GM12891 (cell line): ENCODE results near the gene TNFRSF12A.

Experiments used
- DNase-seq: peaks from one replicate; pipeline ENCODE4 v3.0.0; 2011; ENCODE audit warnings: low spot score; ENCODE audit not compliant: insufficient read length
- FAIRE-seq: peaks from 2 replicates; lab custom pipeline; 2011; peaks lifted over from hg19 to GRCh38; lab: Jason Lieb, UNC
- PAX5 ChIP-seq: IDR thresholded peaks from 2 replicates; pipeline ENCODE4 v1.6.1; 2011; ENCODE audit warnings: low read length, moderate library complexity, mild to moderate bottlenecking; ENCODE audit not compliant: insufficient read depth, severe bottlenecking
- POLR2A ChIP-seq: IDR thresholded peaks from 2 replicates; pipeline ENCODE4 v1.6.1; 2011; ENCODE audit warnings: low read depth, low read length, control low read depth
- POLR2AphosphoS5 ChIP-seq: IDR thresholded peaks from 2 replicates; pipeline ENCODE4 v1.6.1; 2011; ENCODE audit warnings: low read depth, low read length, control low read depth
- POU2F2 ChIP-seq: IDR thresholded peaks from 2 replicates; pipeline ENCODE4 v1.6.1; 2011; ENCODE audit warnings: low read depth, mild to moderate bottlenecking, control low read depth, low read length, moderate library complexity
- SPI1 ChIP-seq: IDR thresholded peaks from 2 replicates; pipeline ENCODE4 v1.6.1; 2011; ENCODE audit warnings: low read depth, low read length, control low read depth
- TAF1 ChIP-seq: IDR thresholded peaks from 2 replicates; pipeline ENCODE4 v1.6.1; 2011; ENCODE audit warnings: low read depth, low read length, control low read depth

The TNFRSF12A gene

GRCh38 chr16:3015865-3016521, 4.2 kb upstream of the TNFRSF12A start:
- no peak for TF ChIP-seq POLR2A
- TF ChIP-seq POLR2AphosphoS5: no peak
- TF ChIP-seq POU2F2: no peak
- no peak for TF ChIP-seq TAF1
- no peak for FAIRE-seq
- no peak for DNase-seq

DNA sequence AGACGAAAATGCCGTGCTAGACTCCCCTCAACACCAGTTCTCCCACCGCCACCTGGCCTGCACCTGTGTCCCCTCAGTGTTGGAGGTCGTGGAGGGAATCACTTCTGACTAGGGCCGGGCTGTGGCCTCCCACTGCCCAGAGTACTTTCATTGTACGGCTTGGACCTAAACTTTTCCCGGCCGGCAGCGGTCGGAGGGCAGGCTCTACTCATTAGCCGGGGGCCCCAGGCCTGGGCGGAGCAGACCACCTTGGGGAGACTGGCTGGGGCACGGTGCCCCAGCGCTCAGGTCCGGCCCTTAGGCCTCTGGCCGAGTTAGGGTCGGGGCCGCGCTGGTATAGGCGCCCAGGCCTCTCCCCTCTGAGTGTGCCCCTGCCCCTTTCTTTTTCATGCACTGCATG, 2.8 kb upstream of the TNFRSF12A start:
- FAIRE-seq: no peak
- TF ChIP-seq POLR2A (no peak), SPI1 (no peak), POU2F2 (no peak), TAF1 (no peak), PAX5 (no peak), POLR2AphosphoS5 (no peak)

GRCh38 chr16:3017794-3018506, 2.2 kb upstream of the TNFRSF12A start, which contains the start of gene CLDN6:
CLDN6 (minus strand) TSS chr16:3018183; CDS start chr16:3016021, 2,162 bp downstream.
- FAIRE-seq (no peak), DNase-seq (no peak)
- TF ChIP-seq TAF1: no peak
- no peak for TF ChIP-seq PAX5
- no peak for TF ChIP-seq POLR2AphosphoS5
- TF ChIP-seq POLR2A: no peak
- TF ChIP-seq SPI1: no peak
- no peak for TF ChIP-seq POU2F2

More for the DNA sequence above, 2.8 kb upstream of the TNFRSF12A start:
- no peak for DNase-seq

DNA sequence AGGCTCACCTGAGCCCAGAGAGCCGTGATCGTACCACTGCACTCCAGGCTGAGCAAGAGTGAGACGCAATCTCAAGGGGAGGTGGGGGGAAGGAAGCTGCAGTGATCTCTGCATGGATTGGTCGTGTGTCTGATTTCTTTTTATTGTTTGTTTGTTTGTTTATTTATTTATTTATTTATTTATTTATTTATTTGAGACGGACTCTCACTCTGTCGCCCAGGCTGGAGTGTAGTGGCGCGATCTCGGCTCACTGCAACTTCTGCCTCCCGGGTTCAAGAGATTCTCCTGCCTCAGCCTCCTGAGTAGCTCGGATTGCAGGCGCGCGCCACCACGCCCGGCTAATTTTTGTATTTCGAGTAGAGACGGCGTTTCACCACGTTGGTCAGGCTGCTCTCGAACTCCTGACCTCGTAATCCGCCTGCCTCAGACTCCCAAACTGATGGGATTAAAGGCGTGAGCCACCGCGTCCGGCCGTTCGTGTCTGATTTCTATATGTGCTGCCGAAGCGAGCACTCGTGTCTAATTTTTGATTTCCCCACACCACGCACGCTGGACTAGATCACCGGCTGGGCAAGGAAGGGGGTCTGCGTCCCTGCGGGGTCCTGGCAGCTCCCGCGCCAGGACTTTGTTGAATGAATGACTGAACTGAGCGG, 448 bp upstream of the TNFRSF12A start:
- DNase-seq (no peak), FAIRE-seq (peak; percentile 89)
- TF ChIP-seq POU2F2 (no peak), TAF1 (no peak), POLR2AphosphoS5 (no peak), POLR2A (no peak), SPI1 (no peak), PAX5 (no peak)

- FAIRE-seq: peak; percentile 41
- TF ChIP-seq POLR2A: no peak
- no peak for TF ChIP-seq SPI1
- TF ChIP-seq PAX5: no peak
- no peak for TF ChIP-seq TAF1
- TF ChIP-seq POU2F2: no peak
- no peak for TF ChIP-seq POLR2AphosphoS5
- DNase-seq: no peak
Measured at GRCh38 chr16:3020604-3021448, 658 bp downstream of the TNFRSF12A start.

DNA sequence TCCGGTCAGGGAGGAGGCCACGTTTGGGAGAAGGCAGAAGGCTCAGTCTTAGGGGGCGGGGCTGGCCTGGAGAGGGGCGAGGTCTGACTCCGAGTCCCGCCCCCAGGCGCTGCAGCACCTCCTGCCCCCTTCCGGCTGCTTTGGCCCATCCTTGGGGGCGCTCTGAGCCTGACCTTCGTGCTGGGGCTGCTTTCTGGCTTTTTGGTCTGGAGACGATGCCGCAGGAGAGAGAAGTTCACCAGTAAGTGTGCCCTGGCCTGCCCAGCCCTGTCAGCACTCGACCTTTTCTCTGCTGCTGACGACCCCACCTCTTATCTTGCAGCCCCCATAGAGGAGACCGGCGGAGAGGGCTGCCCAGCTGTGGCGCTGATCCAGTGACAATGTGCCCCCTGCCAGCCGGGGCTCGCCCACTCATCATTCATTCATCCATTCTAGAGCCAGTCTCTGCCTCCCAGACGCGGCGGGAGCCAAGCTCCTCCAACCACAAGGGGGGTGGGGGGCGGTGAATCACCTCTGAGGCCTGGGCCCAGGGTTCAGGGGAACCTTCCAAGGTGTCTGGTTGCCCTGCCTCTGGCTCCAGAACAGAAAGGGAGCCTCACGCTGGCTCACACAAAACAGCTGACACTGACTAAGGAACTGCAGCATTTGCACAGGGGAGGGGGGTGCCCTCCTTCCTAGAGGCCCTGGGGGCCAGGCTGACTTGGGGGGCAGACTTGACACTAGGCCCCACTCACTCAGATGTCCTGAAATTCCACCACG, 1.5 kb downstream of the TNFRSF12A start:
- DNase-seq: peak; percentile 71
- FAIRE-seq: peak; percentile 71

DNA sequence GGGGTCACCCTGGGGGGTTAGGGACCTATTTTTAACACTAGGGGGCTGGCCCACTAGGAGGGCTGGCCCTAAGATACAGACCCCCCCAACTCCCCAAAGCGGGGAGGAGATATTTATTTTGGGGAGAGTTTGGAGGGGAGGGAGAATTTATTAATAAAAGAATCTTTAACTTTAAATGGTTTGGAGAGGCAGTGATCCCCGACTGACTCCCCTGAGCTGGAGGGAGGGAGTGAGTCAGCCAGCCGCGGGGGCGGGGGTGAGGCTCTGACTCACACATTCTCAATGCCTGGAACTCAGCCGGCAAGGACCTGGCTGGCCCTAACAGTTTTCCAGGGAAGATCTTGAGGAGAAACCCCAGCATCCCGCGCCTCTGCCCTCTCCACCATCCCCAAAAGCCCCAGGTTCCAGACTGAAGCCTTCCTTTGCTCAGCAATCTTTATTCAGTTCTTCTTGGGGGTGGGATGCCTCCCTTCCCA, 2.1 kb downstream of the TNFRSF12A start:
- TF ChIP-seq POLR2A (no peak), TAF1 (no peak), PAX5 (no peak), POLR2AphosphoS5 (no peak), POU2F2 (no peak), SPI1 (no peak)
- no peak for FAIRE-seq
- DNase-seq: no peak

More for the DNA sequence above, 1.5 kb downstream of the TNFRSF12A start:
- no peak for TF ChIP-seq TAF1
- TF ChIP-seq POLR2A: no peak
- TF ChIP-seq PAX5: no peak
- TF ChIP-seq POLR2AphosphoS5: no peak
- TF ChIP-seq POU2F2: no peak
- no peak for TF ChIP-seq SPI1

DNA sequence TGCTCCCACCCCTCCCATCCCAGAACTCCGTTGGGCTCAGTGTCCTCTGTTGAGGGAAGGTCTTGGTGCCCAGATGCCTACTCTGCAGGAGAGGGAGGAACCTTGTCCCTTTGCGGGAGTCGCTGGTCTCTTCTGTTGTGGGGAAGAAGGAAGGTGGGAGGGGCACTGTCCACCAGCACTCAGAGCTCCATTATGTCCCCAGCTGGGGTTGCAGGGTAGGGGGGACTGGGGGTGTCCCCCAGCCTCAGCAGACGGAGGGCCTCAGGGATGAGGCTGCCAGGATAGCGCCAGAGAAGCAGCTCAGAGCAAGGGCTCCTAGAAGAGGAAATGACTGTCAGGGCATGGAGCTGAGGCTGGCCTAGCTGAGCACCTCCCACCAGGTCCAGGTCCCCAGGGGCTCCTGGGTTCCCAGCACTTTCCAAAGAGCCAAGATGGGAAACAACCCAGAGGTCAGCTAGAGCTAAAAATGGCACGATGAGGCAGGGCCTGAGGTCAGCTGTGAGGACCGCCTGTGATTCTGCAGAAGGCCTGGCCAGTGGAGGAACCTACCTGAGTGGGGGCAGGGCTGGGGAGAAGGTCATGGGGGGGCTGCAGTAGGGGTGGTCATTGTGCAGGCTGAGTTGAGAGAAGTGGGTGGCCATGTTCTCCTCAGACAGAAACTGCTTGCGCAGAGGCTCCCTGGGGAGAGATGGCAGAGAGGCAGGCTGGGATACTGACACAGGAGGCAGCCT, 2.7 kb downstream of the TNFRSF12A start:
- FAIRE-seq (peak; percentile 55), DNase-seq (no peak)
- TF ChIP-seq POLR2A (no peak), SPI1 (no peak), POLR2AphosphoS5 (no peak), PAX5 (no peak)
